GM19328 (cell line): Measurements from ENCODE around the gene CORO2A.

Source experiments
- ATAC-seq: cut with Tn5 transposase; IDR thresholded peaks from one replicate; pipeline ENCODE4 v1.9.1; 2021; ENCODE audit warnings: mild to moderate bottlenecking, moderate library complexity; ENCODE audit not compliant: unreplicated experiment

The CORO2A gene

DNA sequence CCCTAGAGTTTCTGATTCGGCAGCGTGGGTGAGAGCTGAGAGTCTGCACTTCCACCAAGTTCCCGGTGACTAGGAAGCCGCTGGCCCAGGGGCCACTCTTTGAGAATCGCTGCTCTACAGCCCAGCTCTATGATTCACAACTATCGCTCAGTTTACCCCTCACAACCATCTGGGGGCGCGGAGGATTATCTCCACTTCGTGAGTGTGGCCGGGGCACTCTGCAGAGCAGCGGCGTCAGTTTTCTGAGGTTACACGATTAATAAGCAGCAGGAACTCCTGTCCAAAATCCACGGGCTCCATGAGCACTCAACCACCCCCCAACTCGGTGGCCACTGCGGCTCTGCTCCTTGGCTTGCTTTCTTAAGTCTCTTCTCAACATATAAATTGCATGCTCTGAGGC is 19.3 kb downstream of the CORO2A start:
- no peak for ATAC-seq

GRCh38 chr9:98172604-98173003 is 19.8 kb downstream of the CORO2A start:
- ATAC-seq: no peak

GRCh38 chr9:98171176-98171925 is 21.1 kb downstream of the CORO2A start:
- no peak for ATAC-seq

GRCh38 chr9:98168941-98169488 is 23.4 kb downstream of the CORO2A start:
- peak; percentile 98 for ATAC-seq

GRCh38 chr9:98168153-98168780 is 24.2 kb downstream of the CORO2A start:
- ATAC-seq: no peak

DNA sequence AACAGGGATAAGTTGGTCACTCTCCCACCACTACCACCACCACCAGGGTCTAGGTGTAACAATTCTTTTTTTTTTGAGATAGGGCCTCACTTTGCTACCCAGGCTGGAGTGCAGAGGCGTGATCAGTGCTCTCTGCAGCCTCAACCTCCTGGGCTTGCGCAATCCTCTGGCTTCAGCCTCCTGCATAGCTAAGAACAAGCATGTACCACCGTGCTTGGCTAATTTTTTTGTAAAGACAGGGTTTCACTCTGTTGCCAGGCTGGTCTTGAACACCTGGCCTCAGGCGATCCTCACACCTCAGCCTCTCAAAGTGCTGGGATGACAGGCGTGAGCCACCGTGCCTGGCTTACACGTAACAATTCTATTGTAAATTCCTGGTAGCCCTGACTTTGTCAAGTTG is 27.5 kb downstream of the CORO2A start:
- no peak for ATAC-seq

DNA sequence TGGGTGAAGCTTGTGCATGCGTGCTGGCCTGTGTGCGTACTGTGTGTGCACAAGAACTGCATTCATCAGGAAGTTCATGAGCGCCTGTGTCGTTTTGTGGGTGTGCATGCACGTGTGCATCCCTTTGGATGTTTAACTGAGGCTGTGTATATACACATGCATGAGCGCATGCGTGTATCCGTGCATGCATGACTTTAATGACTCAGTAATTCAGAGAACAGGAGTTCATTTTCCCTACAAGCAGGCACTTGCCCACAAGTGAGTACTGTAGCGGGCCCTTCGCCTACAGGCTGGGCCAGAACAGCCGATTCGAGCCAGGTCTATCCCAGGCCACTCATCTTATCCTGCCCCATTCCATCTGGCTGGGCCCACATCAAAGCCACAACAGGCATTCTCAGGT is 29.8 kb downstream of the CORO2A start:
- no peak for ATAC-seq

DNA sequence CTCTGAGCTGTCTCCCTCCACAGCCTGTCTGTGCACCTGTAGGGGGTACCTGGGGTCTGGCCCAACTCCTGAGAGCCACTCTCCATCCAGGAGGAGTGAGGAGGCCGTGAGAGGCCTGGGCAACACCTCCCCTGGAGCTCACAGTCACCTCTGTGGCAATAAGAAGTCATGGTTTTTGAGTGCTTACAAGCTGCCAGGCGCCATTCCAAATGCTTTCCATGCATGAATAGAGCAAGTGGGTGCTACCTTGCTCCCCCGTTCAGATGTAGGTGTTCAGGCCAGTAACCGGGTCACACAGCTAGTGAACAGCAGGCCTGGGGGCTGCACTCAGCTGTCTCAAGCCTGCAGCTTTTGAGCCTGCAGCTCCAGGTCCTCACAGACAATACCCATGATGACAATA is 30.6 kb downstream of the CORO2A start:
- ATAC-seq: no peak

DNA sequence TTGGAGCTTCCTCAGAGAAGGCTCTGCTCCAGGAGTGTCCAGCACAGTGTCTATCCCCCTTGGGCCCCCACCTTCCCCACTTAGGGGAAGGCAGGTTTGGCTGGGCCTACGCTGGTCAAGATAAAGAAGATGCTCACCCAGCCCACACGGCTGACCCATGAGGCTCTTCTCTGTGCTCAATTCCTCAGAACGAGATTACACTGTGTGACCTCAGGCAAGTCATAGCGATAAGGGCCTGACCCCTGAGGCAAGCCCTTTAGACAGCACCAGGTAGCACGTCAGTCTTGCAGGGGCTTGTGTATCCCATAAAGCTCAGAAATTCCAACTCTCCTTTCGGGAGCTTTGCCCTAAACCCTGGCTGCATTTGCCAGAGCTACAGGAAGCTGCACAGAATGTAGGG is 32.6 kb downstream of the CORO2A start:
- ATAC-seq: no peak

GRCh38 chr9:98159301-98159700 is 33.1 kb downstream of the CORO2A start:
- no peak for ATAC-seq

- no peak for ATAC-seq
Measured at GRCh38 chr9:98158071-98158831, 34.2 kb downstream of the CORO2A start.

GRCh38 chr9:98157372-98157771 is 35.1 kb downstream of the CORO2A start:
- ATAC-seq: no peak

DNA sequence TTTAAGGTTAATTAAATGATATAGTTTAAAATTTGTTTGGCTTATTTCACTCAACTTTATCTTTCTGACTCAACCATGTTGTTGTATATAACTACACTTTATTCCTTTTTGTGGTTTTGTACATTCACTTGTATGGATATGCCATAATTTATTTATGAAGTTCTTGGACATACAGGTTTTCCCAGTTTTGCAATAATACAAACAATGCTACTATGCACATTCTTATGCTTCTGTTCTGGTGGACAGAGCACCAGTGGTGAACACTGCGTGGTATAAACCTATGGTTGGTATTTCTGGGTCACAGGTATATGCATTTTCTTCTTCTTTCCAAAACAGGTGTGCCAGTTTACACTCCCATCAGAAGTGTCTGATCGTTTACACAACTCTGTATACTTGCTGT is 37.8 kb downstream of the CORO2A start:
- ATAC-seq: no peak

GRCh38 chr9:98152526-98152925 is 39.9 kb downstream of the CORO2A start:
- ATAC-seq: no peak

DNA sequence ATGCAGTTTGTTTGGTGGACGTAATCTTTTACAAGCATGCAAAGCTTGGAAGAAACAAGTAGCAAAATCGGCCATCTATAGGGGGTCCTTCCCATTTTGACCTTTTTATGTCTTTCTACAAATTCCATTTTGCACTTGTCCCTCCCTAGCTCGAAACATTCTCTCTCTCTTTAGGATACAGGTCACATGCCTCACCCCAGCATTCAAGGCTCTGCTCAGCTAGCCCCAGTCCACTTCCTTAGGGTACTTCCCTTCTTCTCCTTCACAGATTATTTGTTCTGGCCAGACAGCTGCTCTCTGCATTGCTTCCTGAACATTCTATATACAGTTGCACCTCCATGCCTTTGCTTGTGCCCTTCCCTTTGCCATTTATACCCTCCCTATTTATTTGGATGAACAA is 41.7 kb downstream of the CORO2A start:
- ATAC-seq: no peak

DNA sequence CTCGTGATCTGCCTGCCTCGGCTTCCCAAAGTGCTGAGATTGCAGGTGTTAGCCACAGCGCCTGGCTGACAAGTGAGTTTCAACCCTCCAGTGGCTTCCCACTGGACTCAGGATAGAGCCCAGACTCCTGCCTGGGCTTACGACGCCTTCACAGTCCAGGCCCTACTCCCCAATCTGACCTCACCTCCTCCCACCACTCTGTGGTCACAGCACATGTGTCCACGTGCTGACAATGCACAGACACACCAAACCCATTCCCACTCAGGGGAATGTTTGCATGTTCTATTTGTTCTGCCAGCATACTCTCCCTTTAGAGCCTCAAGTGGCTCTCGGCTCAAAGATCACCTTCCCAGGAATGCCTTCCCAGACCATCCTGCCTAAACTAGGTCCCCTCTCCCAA is 42.3 kb downstream of the CORO2A start:
- no peak for ATAC-seq

GRCh38 chr9:98149422-98149821 is 43.0 kb downstream of the CORO2A start:
- no peak for ATAC-seq

- no peak for ATAC-seq
Measured at GRCh38 chr9:98148486-98148885, 44.0 kb downstream of the CORO2A start.

DNA sequence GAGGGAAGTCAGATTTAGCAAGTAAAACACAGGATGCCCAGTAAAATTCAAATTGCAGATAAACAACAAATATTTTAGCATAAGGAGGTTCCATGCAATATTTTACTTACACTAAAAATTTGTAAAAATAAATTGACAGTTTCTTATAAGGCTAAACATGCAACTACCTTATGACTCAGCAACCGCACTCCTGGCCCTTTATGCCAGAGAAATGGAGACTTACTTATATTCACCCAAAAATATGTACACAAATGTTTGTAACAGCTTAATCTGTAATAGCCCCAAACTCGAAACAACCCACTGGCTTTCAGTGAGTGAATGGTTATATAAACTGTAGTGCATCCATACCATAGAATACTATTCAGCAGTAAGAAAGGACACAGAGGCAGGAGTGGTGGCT is 44.9 kb downstream of the CORO2A start:
- ATAC-seq: no peak

DNA sequence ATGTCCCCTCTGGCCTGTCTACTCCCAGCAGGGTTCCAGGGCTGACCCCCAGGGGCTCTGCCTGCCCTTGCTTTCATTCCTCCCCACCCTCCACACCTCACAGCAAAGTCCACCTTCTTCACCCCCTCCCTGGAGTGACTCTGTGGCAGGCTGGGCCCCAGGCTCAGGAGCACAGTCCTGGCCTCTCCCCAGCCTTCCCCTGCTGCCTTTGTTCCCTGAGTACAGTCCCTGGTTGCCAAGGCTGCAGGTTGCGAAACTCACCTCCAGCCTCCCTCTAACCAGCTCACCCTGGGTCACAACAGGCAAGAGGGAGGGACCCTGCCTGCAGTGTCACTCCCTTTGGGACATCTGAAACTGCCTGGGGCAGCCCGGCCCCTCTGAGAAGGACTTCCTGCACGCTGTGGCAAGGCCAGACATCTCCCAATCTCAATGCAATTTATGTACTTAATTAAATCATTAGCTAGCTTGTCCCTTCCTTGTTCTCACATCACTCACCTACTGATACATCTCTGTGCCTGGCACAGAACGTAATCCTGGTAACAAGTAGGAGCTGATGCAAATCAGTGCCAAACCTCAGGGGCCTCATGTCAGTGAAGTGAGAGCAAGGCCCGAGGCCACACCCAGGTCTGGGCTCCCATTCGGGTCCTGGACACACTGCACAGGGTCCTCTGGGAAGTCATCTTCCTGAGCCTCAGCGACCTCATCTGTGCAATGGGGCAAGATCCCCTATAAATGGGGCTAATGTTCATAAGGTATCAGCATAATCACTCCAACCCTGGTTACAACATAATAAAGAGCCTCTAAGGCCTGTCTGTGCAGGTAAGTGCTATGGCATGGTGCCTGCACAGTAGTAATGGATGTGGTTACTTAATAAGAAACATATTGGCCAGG is 46.1 kb downstream of the CORO2A start:
- no peak for ATAC-seq

GRCh38 chr9:98144631-98145030 is 47.8 kb downstream of the CORO2A start:
- ATAC-seq: no peak
